Stimulated activated CD8-positive, alpha-beta memory T cell treated with anti-CD3 and anti-CD28 coated beads, Interleukin-4, amount 100 ng/mL, for 4 hours (primary cell): ENCODE data around the gene C8G.

Experiments
- DNase-seq, 2 donors: peaks; one replicate each; pipeline ENCODE4 v3.0.0-alpha.2; 2020; ENCODE audit warnings: low read depth in 2 of 2, low spot score in 1 of 2

C8G gene

DNA sequence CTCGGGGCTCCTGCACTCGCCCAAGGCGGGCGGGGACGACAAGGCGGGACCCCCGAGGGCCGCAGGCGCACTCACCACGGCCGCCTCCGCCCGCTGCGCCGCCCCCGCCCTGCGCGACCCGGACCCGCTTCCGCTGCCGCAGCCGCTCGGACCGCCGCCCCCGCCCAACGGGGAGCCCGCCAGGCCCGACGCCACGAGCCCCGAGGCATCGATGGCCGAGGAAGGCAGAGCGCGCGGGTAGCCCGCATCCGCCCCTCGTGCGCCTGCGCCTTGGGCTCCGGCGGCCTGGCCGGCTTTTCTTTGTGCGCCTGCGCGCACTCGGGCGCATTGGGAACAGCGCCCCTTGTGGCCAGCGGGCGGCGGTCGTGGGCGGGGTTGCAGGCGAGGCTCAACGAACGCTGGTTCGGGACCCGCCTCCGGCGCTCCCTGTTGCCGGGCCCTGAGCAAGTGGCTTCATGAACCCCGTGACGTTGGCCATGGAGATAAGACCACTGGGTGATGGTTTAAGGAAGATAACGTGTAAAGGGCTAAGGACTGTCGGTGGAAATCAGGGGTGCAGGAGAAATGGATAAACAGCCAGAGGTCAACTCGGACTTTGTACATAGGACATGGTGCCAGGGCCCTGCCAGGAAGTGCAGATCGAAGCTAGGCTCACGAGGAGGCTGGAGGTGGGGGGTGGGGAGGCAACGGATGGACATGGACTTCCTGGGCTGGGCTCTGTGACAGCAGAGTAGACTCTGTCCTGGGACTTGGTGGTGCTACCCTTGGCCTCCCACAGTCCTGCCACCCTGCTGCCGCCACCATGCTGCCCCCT lies at the start of gene C8G, which contains the start of gene FBXW5:
Gene C8G (plus strand): TSS at position 725 of the 814 bp plus-strand sequence. CDS start 78 bp downstream, at position 803.
Gene FBXW5 (minus strand): TSS at position 220 of the 814 bp plus-strand sequence. CDS start 655 bp downstream, outside the sequence.
- DNase-seq: peak; percentile 78 to 82

- no peak for DNase-seq
These were observed 49.0 kb upstream of the C8G start for GRCh38 chr9:136896027-136896426.

DNA sequence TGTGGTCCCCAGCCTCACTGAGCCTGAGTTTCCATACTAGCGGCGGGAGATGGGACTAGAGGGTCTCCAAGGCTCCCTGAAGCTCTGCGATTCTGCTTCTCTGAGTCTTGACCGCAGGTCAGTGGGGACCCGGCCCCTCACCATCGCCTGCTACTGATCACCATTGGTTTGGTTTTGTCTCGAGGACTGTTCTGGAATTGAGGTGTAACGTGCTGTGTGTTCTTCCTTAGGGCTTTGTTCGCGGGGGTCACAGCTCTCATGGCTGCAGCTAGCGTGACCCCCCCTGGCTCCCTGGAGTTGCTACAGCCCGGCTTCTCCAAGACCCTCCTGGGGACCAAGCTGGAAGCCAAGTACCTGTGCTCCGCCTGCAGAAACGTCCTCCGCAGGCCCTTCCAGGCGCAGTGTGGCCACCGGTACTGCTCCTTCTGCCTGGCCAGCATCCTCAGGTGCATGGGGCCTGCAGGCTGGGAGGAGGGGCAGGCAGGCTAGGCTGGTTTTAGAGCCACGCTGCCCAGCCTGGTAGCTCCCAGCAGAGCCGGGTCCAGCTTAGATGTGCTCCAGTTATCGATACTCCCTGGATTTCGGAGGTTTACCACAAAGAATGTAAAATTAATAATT lies 46.5 kb upstream of the C8G start:
- DNase-seq: no peak

DNA sequence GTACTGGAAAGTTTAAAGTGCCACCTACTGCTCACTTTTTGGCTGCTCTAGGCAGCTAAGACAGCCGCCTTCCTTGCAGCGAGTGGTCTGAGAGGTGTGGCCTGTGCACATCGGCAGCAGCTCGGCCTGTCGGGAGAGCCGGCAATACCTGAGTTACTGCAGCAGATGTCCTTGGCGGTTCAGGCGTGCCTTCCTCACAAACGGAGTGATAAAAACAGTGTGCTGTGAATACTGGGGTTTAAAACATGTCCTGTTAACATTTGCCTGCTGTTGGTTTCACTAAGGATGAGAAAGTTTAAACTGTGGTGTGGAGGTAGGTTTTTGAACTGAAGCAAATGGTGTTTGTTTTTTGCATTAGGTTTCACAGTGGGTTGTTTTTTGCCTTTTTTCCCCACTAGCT lies 45.8 kb upstream of the C8G start:
- no peak for DNase-seq

- no peak for DNase-seq
These were observed 44.5 kb upstream of the C8G start for GRCh38 chr9:136900556-136900955.

- DNase-seq: no peak
These were observed 44.0 kb upstream of the C8G start for GRCh38 chr9:136900988-136901515.

DNA sequence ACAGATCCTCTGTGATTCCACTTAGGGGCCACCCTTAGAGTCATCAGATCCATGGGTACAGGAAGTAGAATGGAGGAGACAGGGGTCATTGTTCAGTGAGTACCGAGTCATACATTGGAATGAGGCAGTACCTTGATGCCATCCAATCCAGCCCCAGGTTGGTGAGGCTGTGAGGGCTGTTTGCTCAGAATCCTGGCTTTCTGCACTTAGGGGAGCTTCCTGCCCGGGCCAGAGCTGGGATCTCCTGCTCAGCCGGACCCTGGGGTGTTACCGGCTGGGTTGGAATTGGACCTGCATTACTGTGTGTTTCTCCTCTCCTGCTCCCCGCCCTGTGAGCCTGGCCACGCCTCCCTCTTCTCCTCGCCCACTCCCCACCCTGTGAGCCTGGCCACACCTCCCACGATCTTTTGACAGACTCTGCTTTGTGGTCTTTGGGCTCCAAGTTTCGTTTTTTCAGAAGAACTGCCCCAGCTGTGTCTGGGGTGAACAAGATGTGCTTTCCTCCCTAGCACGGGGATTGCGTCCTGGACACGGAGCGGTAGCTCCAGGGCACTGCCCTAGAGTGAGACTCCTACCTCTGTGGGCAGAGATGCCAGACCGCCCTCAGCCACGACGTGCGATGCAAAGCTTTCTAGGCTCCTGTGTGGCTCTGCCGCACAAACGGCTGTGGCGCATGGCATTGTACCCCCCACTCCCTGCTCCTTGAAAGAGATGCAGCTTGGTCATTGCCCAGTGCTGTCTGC lies 43.4 kb upstream of the C8G start:
- peak; percentile 52 to 62 for DNase-seq

- peak; percentile 69 to 74 for DNase-seq
These were observed 42.7 kb upstream of the C8G start for GRCh38 chr9:136902259-136902821.

DNA sequence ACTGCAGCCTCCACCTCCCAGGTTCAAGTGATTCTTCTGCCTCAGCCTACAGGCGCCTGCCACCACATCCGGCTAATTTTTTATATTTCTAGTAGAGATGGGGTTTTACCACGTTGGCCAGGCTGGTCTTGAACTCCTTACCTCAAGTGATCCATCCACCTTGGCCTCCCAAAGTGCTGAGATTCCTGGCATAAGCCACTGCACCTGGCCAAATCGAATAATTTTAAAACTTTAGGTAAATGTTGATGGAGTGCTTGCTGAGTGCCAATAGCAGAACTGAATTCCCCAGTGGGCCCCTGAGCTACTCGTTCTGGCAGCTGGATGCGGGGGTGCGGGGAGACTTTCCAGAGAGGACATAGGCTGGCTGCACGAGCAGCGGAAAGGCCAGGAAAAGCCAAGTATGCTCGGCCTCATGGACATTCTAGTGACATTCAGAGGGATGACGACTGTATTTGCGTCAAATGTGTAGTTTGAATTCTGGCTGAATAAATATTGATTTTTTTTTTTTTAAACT lies 41.9 kb upstream of the C8G start:
- DNase-seq: no peak

DNA sequence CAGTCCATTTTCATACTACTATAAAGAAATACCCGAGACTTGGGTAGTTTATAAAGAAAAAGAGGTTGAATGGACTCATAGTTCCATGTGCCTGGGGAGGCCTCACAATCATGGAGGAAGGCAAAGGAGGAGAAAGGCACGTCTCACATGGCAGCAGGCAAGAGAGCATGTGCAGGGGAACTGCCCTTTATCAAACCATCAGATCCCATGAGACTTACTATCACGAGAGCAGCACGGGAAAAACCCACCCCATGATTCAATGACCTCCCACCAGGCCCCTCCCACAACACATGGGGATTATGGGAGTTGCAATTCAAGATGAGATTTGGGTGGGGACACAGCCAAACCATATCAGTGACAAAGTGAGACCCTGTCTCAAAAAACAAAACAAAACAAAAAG lies 38.8 kb upstream of the C8G start:
- no peak for DNase-seq

DNA sequence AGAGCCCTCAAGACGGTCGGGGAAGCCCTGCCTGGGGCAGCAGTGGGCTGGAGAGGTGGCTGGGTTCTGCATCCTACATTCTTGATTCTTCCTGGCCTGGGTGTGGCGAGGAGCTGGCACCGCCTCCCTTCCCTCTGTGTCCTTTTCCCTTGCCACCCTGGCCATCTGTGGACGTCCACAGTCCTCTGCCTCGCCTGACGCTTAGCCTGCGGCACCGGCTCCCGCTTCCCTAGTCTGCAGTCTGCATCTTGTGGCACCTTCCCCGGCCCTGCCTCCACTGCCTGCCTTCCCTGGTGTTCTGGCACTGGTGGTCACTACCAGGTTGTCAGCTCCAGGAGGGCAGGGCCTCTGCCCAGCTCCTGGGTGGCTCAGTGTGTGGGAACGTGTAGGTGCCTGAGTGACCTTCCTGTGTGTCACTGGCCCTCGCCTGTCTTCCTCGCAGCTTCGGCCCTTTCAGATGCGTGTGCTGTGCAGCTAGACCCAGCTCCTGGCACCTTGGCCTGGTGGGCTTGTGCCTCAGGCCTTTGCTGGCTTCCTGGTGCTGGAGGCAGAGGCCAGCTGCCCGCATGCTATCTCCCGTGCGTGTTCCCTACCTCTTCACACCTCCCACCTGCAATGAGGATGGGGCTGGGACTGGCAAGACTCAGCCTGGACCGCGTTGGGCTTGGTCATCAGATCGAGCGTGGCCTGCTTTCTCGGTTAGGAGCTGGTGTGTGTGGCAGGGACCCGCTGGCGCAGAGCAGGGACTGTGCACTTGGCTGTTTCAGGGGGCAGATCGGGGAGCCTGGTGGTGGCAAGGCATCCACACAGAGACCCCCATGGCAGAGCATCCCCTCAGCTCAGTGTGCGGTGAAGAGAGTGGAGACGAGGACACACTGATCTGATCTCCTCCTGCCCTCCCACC lies 37.8 kb upstream of the C8G start:
- DNase-seq: no peak

DNA sequence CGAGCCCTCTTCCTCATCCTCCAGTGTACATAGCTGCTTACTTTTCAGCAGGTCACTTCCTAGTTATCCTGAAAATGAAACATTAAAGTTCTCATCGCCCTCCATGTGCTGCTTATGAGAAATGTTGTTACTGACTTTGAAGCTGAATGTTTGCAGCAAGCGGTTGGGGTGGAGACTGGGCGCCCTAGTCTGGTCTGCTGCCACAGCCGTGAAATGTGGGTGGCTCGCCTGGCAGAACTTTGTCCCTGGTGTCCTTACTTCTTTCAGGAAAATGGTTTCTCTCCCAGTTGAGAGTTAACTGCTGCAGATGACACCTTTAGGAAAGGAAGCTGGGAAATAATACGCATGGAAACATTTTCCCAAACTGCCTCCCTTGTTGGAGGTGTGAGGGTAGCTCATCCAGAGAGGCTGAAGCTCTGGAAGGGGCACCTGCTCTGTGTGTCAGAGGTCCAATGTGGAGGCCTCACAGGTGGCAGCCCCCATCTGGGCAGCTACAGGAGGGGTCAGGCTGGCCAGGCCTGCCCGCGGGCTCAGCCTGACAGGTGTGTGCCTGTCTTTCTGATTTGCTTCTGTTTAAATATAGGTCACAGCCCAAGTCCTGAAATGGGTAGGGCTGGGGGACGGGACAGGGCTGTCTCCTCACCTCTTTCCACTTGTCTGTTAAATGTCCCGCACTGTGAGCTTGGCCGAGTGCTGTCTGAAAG lies 34.7 kb upstream of the C8G start:
- DNase-seq: no peak

DNA sequence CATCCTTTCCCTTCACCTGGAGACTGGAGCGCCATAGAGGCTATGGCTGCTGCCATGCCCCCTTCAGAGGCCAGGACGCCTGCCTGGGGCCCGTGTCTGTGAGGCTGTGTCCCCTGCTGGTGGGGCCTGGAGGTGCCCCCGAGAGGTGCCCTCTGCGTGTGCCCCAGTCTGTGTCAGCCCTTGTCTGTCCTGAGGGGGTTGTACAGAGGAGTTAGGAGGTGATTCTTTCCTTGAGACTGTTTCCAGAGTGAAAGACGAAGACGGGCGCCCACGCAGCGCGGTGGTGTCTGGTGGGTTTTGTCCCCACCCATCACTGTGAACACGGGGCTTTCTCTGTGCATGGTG lies 34.2 kb upstream of the C8G start:
- no peak for DNase-seq

- DNase-seq: no peak
These were observed 31.2 kb upstream of the C8G start for GRCh38 chr9:136913701-136914438.

- DNase-seq: no peak
These were observed 29.3 kb upstream of the C8G start for GRCh38 chr9:136915632-136916329.

GRCh38 chr9:136916330-136917184 lies 28.5 kb upstream of the C8G start:
- no peak for DNase-seq

DNA sequence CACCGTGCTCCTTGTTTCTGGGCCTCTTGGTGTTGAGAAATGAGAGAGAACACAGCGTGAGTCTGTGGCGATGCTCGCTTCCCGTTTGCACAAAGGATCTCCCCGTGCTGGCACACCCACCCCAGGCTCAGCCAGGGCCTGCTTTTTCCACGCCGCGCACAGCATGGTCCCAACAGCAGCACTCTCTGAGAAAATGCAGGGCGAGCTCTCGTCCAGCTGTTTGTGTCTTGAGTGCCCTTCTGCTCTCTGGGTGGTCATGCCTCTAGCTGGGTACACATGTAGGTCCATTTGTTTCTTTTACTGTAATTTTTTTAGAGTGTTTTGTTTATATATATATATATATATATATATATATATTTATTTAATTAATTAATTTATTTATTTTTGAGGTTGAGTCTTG lies 27.1 kb upstream of the C8G start:
- no peak for DNase-seq
